SIG-M5 (cell line): ENCODE measurements around the gene CNNM4.

ENCODE experiments used
- DNase-seq: peaks from one replicate; lab custom pipeline; 2025; lab: John Stamatoyannopoulos, UW

CNNM4 gene

GRCh38 chr2:96832408-96832753 lies 71.7 kb downstream of the CNNM4 start:
- DNase-seq, result no peak

- DNase-seq, result no peak
Observed at GRCh38 chr2:96832754-96833507, 72.2 kb downstream of the CNNM4 start.

- no peak for DNase-seq
Observed at GRCh38 chr2:96835830-96836229, 75.1 kb downstream of the CNNM4 start.

GRCh38 chr2:96837575-96837974 lies 76.9 kb downstream of the CNNM4 start:
- no peak for DNase-seq

- DNase-seq, result no peak
Observed at GRCh38 chr2:96838345-96839292, 77.9 kb downstream of the CNNM4 start.

- DNase-seq, result no peak
Observed at GRCh38 chr2:96839293-96839874, 78.7 kb downstream of the CNNM4 start.

GRCh38 chr2:96839875-96840850 lies 79.5 kb downstream of the CNNM4 start:
- no peak for DNase-seq

GRCh38 chr2:96841701-96842495 lies 81.2 kb downstream of the CNNM4 start:
- DNase-seq, result no peak

GRCh38 chr2:96842600-96842999 lies 81.9 kb downstream of the CNNM4 start:
- no peak for DNase-seq

- DNase-seq, result no peak
Observed at GRCh38 chr2:96843538-96844268, 83.0 kb downstream of the CNNM4 start, which contains the start of gene ANKRD23. Gene ANKRD23, minus strand, starts transcription at chr2:96844021. Its CDS starts 29 bp downstream, at chr2:96843992.

- DNase-seq, result no peak
Observed at GRCh38 chr2:96844405-96844808, 83.7 kb downstream of the CNNM4 start.

- DNase-seq, result no peak
Observed at GRCh38 chr2:96846825-96847224, 86.1 kb downstream of the CNNM4 start.

- DNase-seq, result no peak
Observed at GRCh38 chr2:96847586-96847985, 86.9 kb downstream of the CNNM4 start.

GRCh38 chr2:96848264-96848663 lies 87.6 kb downstream of the CNNM4 start:
- no peak for DNase-seq

GRCh38 chr2:96852667-96853066 lies 92.0 kb downstream of the CNNM4 start:
- no peak for DNase-seq

GRCh38 chr2:96853321-96853720 lies 92.6 kb downstream of the CNNM4 start:
- DNase-seq, result no peak

- DNase-seq, result no peak
Observed at GRCh38 chr2:96856776-96857666, 96.3 kb downstream of the CNNM4 start.

GRCh38 chr2:96857667-96858372 lies 97.1 kb downstream of the CNNM4 start, which contains the start of gene ANKRD39:
Gene ANKRD39, minus strand, starts transcription at chr2:96858016. Its CDS starts 29 bp downstream, at chr2:96857987.
- peak; percentile 82 for DNase-seq
